Measurements from ENCODE around the gene KCNB1.

Gene KCNB1

GRCh38 chr20:49496553-49497397 is 14.3 kb upstream of the KCNB1 start:
- no peak for DNase-seq

DNA sequence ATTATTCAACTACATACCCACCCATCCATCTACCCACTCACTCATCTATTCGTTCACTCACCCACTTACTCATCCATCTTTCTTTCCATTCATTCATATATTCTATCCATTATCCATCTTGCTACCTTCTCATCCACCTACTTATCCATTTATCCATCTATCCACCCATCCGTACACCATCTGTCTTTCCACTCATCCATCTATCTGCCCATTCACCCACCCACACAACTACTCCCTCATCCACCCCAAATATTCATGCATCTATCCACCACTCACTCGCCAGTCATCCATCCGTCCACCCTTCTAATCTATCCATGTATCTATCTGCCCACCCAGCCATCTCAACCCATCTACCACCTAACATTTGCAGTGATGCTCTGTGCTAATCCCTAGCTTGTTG is 13.6 kb upstream of the KCNB1 start:
- DNase-seq, result no peak

GRCh38 chr20:49490689-49491088 is 8.2 kb upstream of the KCNB1 start:
- no peak for DNase-seq

- no peak for DNase-seq
Measured at GRCh38 chr20:49489688-49490087, 7.2 kb upstream of the KCNB1 start.

DNA sequence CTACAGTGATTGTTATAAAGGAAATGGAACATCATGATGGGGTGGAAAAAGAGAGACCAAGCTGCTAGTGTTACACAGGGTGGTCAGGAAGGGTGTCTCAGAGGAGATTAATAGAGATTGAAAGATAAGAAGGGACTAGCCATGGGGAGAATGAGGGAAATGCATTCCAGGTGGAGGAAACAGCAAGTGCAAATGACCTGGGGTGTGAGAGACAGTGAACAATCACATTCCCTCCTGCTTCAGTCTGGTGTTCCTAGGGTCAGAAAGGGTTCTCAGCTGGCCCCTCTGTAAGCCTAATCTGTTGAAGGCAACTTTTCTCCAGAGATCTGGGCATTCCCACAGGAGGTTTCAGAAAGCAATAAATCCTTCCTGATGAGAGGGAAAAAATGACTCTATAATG is 3.6 kb upstream of the KCNB1 start:
- DNase-seq, result no peak

- DNase-seq, result no peak
Measured at GRCh38 chr20:49485563-49485962, 3.1 kb upstream of the KCNB1 start.

- DNase-seq, result peak; percentile 95
Measured at GRCh38 chr20:49484180-49485140, 2.0 kb upstream of the KCNB1 start.

- DNase-seq, result peak; percentile 68
Measured at GRCh38 chr20:49483696-49484123, 1.2 kb upstream of the KCNB1 start.

GRCh38 chr20:49483018-49483695 is 689 bp upstream of the KCNB1 start:
- peak; percentile 84 for DNase-seq

GRCh38 chr20:49482173-49482572 is 295 bp downstream of the KCNB1 start:
- no peak for DNase-seq

- DNase-seq, result no peak
Measured at GRCh38 chr20:49481116-49481515, 1.4 kb downstream of the KCNB1 start.

GRCh38 chr20:49480236-49480635 is 2.2 kb downstream of the KCNB1 start:
- DNase-seq, result peak; percentile 99

GRCh38 chr20:49479785-49480184 is 2.7 kb downstream of the KCNB1 start:
- DNase-seq, result peak; percentile 97

- peak; percentile 29 for DNase-seq
Measured at GRCh38 chr20:49478754-49479689, 3.4 kb downstream of the KCNB1 start.

DNA sequence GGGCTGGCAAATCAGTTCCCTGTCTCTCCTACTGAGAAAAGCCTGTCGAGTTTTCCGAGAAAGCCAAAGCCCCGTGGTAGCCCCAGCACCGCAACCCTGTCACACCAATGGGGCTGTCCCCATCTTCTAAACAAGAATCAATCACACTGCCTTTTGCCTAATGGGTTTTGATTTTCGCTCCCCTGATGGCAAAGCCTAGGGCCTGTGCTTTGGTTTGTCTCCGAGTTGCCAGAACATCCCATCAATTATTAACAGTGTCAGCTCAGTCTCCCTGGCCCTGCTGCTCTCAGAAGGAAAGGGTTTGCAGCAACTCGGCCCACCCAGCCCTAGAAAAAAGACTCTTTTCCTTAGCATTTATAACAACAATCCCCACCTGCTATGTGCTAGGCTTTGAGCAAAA is 4.2 kb downstream of the KCNB1 start:
- DNase-seq, result peak; percentile 56

GRCh38 chr20:49477200-49477599 is 5.3 kb downstream of the KCNB1 start:
- peak; percentile 34 for DNase-seq

GRCh38 chr20:49476016-49476355 is 6.5 kb downstream of the KCNB1 start:
- peak; percentile 44 for DNase-seq

DNA sequence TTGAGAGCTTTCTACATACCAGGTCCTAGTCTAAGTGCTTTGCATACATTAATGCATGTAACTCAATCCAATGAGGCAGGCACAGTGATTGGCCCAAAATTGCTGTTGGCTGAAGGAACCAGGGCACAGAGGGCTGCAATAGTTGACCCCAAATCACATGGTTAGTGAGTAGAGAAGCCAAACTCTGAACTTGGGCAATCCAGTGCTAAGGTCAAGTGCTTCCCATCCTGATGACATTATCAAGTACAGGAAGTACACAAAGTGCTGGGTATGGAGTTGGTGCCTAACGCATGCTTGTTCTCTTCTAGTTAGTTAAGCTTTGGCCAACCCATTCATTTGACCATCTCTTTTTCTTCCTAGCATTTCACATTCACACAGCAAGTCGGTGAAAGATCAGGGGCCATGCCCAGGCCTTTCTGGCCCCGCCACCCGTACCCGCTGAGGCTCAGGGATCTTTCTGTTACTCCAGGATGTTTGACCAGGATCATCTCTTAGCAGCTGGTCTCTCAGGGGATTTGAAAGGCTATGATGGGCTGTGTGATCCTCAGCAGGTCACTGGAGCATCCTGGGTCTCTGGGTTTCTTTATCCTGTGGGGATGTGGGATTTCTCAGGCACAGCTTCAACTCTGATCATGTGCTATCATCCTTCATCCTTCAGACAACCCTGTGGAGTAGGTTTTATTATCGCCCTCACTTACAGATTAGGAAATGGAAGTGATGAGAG is 7.0 kb downstream of the KCNB1 start:
- DNase-seq, result peak; percentile 76

DNA sequence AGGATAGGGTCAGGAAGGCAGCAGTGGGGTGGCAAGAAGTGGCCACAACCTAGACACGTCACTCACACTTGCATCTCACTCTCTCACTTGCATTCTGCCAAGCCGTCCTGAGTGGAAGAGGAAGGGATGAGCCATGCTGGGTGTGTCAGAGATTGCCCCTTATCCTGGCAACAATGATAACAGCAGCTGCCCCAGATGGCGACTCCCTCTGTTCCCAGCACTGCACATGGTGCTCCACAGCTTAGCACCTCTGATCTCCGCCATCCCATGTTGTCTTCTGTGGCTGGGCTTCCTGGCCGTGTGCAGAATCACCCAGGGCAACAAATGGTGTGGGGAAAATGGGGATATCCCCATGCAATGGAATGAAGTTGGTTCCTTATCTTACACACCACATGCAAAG is 11.1 kb downstream of the KCNB1 start:
- peak; percentile 84 for DNase-seq

- no peak for DNase-seq
Measured at GRCh38 chr20:49470922-49471321, 11.5 kb downstream of the KCNB1 start.

GRCh38 chr20:49469060-49469459 is 13.4 kb downstream of the KCNB1 start:
- DNase-seq, result no peak

All from NCI-H82 (cell line).